ENCODE results near the gene ICAM1. TPM values are rescaled to one million over a fixed set of nuclear protein-coding genes. Genes with fewer than 3 reads are reported as not detected.

ICAM1 gene
- total RNA-seq, 1 experiment from 2014 or later: 23.8 TPM

- Histone ChIP-seq H3K9me2 (ENCODE audit: insufficient read depth) (no peaks in the 10 kb centered on the region), H3K79me2 (ENCODE audit: low read depth) (no peaks in the 10 kb centered on the region), H3K4me2 (no peak overlapping the region), H4K20me1 (ENCODE audit: insufficient read depth) (no peaks in the 10 kb centered on the region), H3K27me3 (ENCODE audit: insufficient read depth, low read depth) (no peaks in the 10 kb centered on the region), H3K9me3 (ENCODE audit: insufficient read depth, low read depth) (no peaks in the 10 kb centered on the region), H3K27ac (no peak overlapping the region), H3F3A (ENCODE audit: insufficient read depth, low read depth) (peaks cover 33% of the 10 kb centered on the region), H3K4me3 (no peak overlapping the region), H2AFZ (no peak overlapping the region), H3K4me1 (replicated peaks; ENCODE audit: insufficient read depth) (peaks cover 25% of the 10 kb centered on the region), H3K36me3 (ENCODE audit: low read depth) (peaks cover 9% of the 10 kb centered on the region; the same call in 1 of the 2 replicates)
- no TSS peak for BruUV-seq (replicated peaks)
- CTCF ChIA-PET: no interaction called here
- no peak for DNase-seq
- POLR2A ChIA-PET (ENCODE audit: unreplicated experiment): interaction anchor here (0.6 kb wide), 2 partner anchors 116 to 1861 kb away, joined by 4 to 11 read pairs; no protein-coding TSS in a partner anchor
- intact Hi-C loops (cut with micrococcal nuclease; ENCODE audit: unreplicated experiment): no loop called here
- TF ChIP-seq CTCF (conservative IDR thresholded peaks at IDR 0.05): no peak
- no peak for TF ChIP-seq EZH2 (IDR thresholded peaks at IDR 0.05; ENCODE audit: low read depth)
These were observed 14.5 kb downstream of the ICAM1 start for GRCh38 chr19:10285393-10285792.

GRCh38 chr19:10286803-10287737 is 16.1 kb downstream of the ICAM1 start, which contains the start of gene ICAM4:
TSS of gene ICAM4 (plus strand) at chr19:10286955. CDS start at chr19:10287013, 58 bp downstream.
- H2AFZ ChIP-seq: no peak within 1 kb of the TSS
- no peaks in the 10 kb centered on the region for H3K27me3 ChIP-seq (ENCODE audit: insufficient read depth, low read depth)
- no peak within 1 kb of the TSS for H3K4me3 ChIP-seq
- intact Hi-C loops (cut with micrococcal nuclease; ENCODE audit: unreplicated experiment): no loop called here
- DNase-seq: no peak
- no peaks in the 10 kb centered on the region for H3K9me3 ChIP-seq (ENCODE audit: insufficient read depth, low read depth)
- peaks cover 28% of the 10 kb centered on the region for H3F3A ChIP-seq (ENCODE audit: insufficient read depth, low read depth)
- no peak within 1 kb of the TSS for H3K4me2 ChIP-seq
- H3K9me2 ChIP-seq (ENCODE audit: insufficient read depth): no peaks in the 10 kb centered on the region
- CTCF ChIA-PET: interaction anchor here (0.7 kb wide), 1 partner anchor 18 kb away, joined by 3 read pairs; no protein-coding TSS in a partner anchor
- no TSS peak for BruUV-seq (replicated peaks)
- H4K20me1 ChIP-seq (ENCODE audit: insufficient read depth): no peaks in the 10 kb centered on the region
- H3K36me3 ChIP-seq (ENCODE audit: low read depth): peaks cover 9% of the 10 kb centered on the region; the same call in 1 of the 2 replicates
- H3K4me1 ChIP-seq (replicated peaks; ENCODE audit: insufficient read depth): peaks cover 36% of the 10 kb centered on the region
- H3K27ac ChIP-seq: no peak within 1 kb of the TSS
- POLR2A ChIA-PET (ENCODE audit: unreplicated experiment): interaction anchor here (0.6 kb wide), 2 partner anchors 8 to 47 kb away, joined by 3 to 14 read pairs; no protein-coding TSS in a partner anchor
- H3K79me2 ChIP-seq (ENCODE audit: low read depth): no peaks in the 10 kb centered on the region
- TF ChIP-seq EZH2 (IDR thresholded peaks at IDR 0.05; ENCODE audit: low read depth) (no peak), CTCF (conservative IDR thresholded peaks at IDR 0.05) (no peak)

GRCh38 chr19:10288662-10289166 is 17.8 kb downstream of the ICAM1 start:
- POLR2A ChIA-PET (ENCODE audit: unreplicated experiment): interaction anchor here (1.0 to 1.9 kb wide), 4 partner anchors 9 to 46 kb away, joined by 3 to 9 read pairs (median 6); partner anchors contain the start of gene ICAM1
- H3K27me3 ChIP-seq (ENCODE audit: insufficient read depth, low read depth): no peaks in the 10 kb centered on the region
- peak overlapping the region; percentile 97 for H3K4me2 ChIP-seq
- DNase-seq: peak; percentile 71 to 77
- H3K36me3 ChIP-seq (ENCODE audit: low read depth): peaks cover 9% of the 10 kb centered on the region; the same call in 1 of the 2 replicates
- no peaks in the 10 kb centered on the region for H3K9me2 ChIP-seq (ENCODE audit: insufficient read depth)
- intact Hi-C loops (cut with micrococcal nuclease; ENCODE audit: unreplicated experiment): no loop called here
- H3K9me3 ChIP-seq (ENCODE audit: insufficient read depth, low read depth): no peaks in the 10 kb centered on the region
- no peak for TF ChIP-seq CTCF (conservative IDR thresholded peaks at IDR 0.05)
- TF ChIP-seq EZH2 (IDR thresholded peaks at IDR 0.05; ENCODE audit: low read depth): no peak
- H3K27ac ChIP-seq: 0 out of 2 replicates have a peak overlapping the region, but pooled peaks have one; percentile 28
- TSS peak; percentile 67 for BruUV-seq (replicated peaks)
- peaks cover 20% of the 10 kb centered on the region for H3K4me1 ChIP-seq (replicated peaks; ENCODE audit: insufficient read depth)
- peaks cover 18% of the 10 kb centered on the region; the same call in 1 of the 2 replicates for H3F3A ChIP-seq (ENCODE audit: insufficient read depth, low read depth)
- H3K79me2 ChIP-seq (ENCODE audit: low read depth): no peaks in the 10 kb centered on the region
- peak overlapping the region; percentile 78 for H3K4me3 ChIP-seq
- peak overlapping the region; percentile 89 for H2AFZ ChIP-seq
- no peaks in the 10 kb centered on the region for H4K20me1 ChIP-seq (ENCODE audit: insufficient read depth)
- CTCF ChIA-PET: interaction anchor here (0.6 to 1.0 kb wide), 4 partner anchors 18 to 1876 kb away, joined by 3 to 4 read pairs (median 3); partner anchors contain the start of genes ICAM1 and MARCHF2

All from PC-9 (cell line).